Endothelial cell of umbilical vein (primary cell): ENCODE measurements around the gene VBP1.

ENCODE experiments used
- CTCF ChIP-seq, 2 donors: IDR thresholded peaks; 1 replicate in 1 of 2; 2 replicates in 1 of 2; pipeline ENCODE4 v1.5.1; 2011; ENCODE audit warnings: low read length in 2 of 2, mild to moderate bottlenecking in 2 of 2, moderate library complexity in 2 of 2, control low read depth in 1 of 2, inconsistent platforms in 1 of 2, low read depth in 1 of 2; ENCODE audit not compliant: insufficient read depth in 1 of 2; ENCODE audit errors: extremely low read depth in 1 of 2
- EZH2 ChIP-seq: IDR thresholded peaks from 2 replicates; pipeline ENCODE4 v1.6.1; 2012; ENCODE audit warnings: borderline replicate concordance, low read depth, mild to moderate bottlenecking, moderate library complexity, low read length, inconsistent platforms; ENCODE audit not compliant: severe bottlenecking
- FOS ChIP-seq: IDR thresholded peaks from 2 replicates; pipeline ENCODE4 v1.6.1; 2011; ENCODE audit warnings: mild to moderate bottlenecking, low read length, moderate library complexity, borderline replicate concordance; ENCODE audit not compliant: insufficient read depth
- GATA2 ChIP-seq: IDR thresholded peaks from 2 replicates; pipeline ENCODE4 v1.7.0; 2011; ENCODE audit warnings: low read depth, mild to moderate bottlenecking, moderate library complexity, mixed read lengths, low read length; ENCODE audit not compliant: insufficient read length, insufficient read depth
- MAX ChIP-seq: IDR thresholded peaks from 2 replicates; pipeline ENCODE4 v1.6.1; 2011; ENCODE audit not compliant: insufficient read depth, insufficient read length
- MYC ChIP-seq: IDR thresholded peaks from one replicate; pipeline ENCODE4 v1.6.1; 2011; ENCODE audit warnings: mild to moderate bottlenecking, low read depth, low read length
- POLR2A ChIP-seq: IDR thresholded peaks from 2 replicates; pipeline ENCODE4 v1.6.1; 2012; ENCODE audit warnings: low read depth, mild to moderate bottlenecking, control low read depth, low read length
- POLR2AphosphoS5 ChIP-seq: IDR thresholded peaks from 2 replicates; pipeline ENCODE4 v1.6.1; 2012; ENCODE audit warnings: low read depth, mild to moderate bottlenecking, control low read depth, low read length, moderate library complexity; ENCODE audit not compliant: insufficient read depth

- TF ChIP-seq CTCF (IDR thresholded peaks at IDR 0.05; ENCODE audit: extremely low read depth in 1 of 2, insufficient read depth in 1 of 2, low read depth in 1 of 2, low read length in 2 of 2) (no peak), EZH2 (no peak), POLR2AphosphoS5 (no peak), POLR2A (no peak), FOS (no peak), MAX (no peak), GATA2 (no peak), MYC (no peak)
These were observed 21.5 kb downstream of the VBP1 start for GRCh38 chrX:155237719-155238118.
